ENCODE data around the gene ARMH2. TPM values are rescaled to one million over a fixed set of nuclear protein-coding genes. Genes with fewer than 3 reads are reported as not detected.

ARMH2 gene
- total and polyA plus RNA-seq, 2 experiments from 2014 or later = not detected

DNA sequence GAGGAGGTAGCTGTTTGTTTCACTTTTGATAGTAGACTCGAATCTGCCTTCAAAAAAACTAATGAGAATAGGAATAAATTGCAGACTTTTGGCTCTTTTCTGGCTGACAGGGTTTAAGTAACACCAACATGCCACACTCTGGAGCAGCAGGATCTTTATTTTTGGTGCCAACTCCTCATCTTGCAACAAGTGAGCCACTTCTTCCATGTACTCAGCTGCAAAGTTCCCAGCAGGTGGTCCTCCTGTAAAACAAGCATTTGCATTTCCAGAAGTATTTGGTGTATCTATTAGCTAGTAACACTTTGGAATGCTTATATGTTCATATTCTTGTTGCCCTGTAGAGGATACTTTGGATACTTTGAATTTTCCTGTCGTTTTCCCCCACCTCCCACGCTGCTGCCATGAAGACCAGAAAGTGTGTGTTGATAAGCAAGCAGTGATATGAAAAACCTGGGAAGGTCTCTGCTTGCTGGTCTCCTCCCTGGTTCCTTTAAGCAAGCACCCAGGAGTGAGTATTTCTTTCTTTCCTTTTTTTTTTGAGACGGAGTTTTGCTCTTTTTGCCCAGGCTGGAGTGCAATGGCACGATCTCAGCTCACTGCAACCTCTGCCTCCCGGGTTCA, 1.0 kb downstream of the ARMH2 start:
- no peak overlapping the region for H3K27ac Mint-ChIP-seq
- Histone ChIP-seq H3K36me3 (ENCODE audit: insufficient read depth) (no peaks in the 10 kb centered on the region), H3F3A (replicated peaks; ENCODE audit: low read depth) (no peaks in the 10 kb centered on the region), H3K4me3 (no peak overlapping the region), H3K79me2 (replicated peaks; ENCODE audit: insufficient read depth) (no peaks in the 10 kb centered on the region), H3K9me2 (ENCODE audit: insufficient read depth) (no peaks in the 10 kb centered on the region), H3K4me2 (no peak overlapping the region), H3K4me1 (ENCODE audit: insufficient read depth) (0 out of 2 replicates have a peak, but pooled peaks cover 8% of the 10 kb centered on the region), H3K27me3 (ENCODE audit: insufficient read depth) (no peaks in the 10 kb centered on the region), H4K20me1 (replicated peaks; ENCODE audit: insufficient read depth) (no peaks in the 10 kb centered on the region), H3K27ac (ENCODE audit: low read depth) (no peak overlapping the region), H2AFZ (peak overlapping the region; percentile 45; the same call in 1 of the 2 replicates)
- no peaks in the 10 kb centered on the region for H3K36me3 Mint-ChIP-seq (ENCODE audit: low read depth)
- peaks cover 13% of the 10 kb centered on the region; the same call in 2 of the 3 replicates for H3K4me1 Mint-ChIP-seq
- peaks cover 4% of the 10 kb centered on the region for H3K27me3 Mint-ChIP-seq (ENCODE audit: insufficient read depth, low read depth, poor library complexity)
- no peak for ATAC-seq
- DNase-seq (ENCODE audit: low spot score) = peak; percentile 36
- no peaks in the 10 kb centered on the region; the same call in 2 of the 3 replicates for H3K9me3 Mint-ChIP-seq
- H3K4me3 Mint-ChIP-seq = no peak overlapping the region
- TF ChIP-seq STAT1 (IDR thresholded peaks at IDR 0.05; ENCODE audit: unreplicated experiment) (no peak), POLR2AphosphoS5 (IDR thresholded peaks at IDR 0.05; ENCODE audit: low read depth) (no peak), REST (IDR thresholded peaks at IDR 0.05; ENCODE audit: unreplicated experiment) (no peak), ZNF331 (CRISPR knock-in tag; IDR thresholded peaks at IDR 0.05; ENCODE audit: low read depth) (no peak), JUNB (IDR thresholded peaks at IDR 0.05; ENCODE audit: unreplicated experiment) (no peak), NANOG (IDR thresholded peaks at IDR 0.05; ENCODE audit: borderline replicate concordance) (no peak), ZNF114 (CRISPR knock-in tag; IDR thresholded peaks at IDR 0.05) (no peak), CREB1 (CRISPR knock-in tag; IDR thresholded peaks at IDR 0.05; ENCODE audit: low read depth) (no peak), EZH2phosphoT487 (IDR thresholded peaks at IDR 0.05; ENCODE audit: unreplicated experiment) (no peak)
- TF ChIP-seq, protein P1, sequence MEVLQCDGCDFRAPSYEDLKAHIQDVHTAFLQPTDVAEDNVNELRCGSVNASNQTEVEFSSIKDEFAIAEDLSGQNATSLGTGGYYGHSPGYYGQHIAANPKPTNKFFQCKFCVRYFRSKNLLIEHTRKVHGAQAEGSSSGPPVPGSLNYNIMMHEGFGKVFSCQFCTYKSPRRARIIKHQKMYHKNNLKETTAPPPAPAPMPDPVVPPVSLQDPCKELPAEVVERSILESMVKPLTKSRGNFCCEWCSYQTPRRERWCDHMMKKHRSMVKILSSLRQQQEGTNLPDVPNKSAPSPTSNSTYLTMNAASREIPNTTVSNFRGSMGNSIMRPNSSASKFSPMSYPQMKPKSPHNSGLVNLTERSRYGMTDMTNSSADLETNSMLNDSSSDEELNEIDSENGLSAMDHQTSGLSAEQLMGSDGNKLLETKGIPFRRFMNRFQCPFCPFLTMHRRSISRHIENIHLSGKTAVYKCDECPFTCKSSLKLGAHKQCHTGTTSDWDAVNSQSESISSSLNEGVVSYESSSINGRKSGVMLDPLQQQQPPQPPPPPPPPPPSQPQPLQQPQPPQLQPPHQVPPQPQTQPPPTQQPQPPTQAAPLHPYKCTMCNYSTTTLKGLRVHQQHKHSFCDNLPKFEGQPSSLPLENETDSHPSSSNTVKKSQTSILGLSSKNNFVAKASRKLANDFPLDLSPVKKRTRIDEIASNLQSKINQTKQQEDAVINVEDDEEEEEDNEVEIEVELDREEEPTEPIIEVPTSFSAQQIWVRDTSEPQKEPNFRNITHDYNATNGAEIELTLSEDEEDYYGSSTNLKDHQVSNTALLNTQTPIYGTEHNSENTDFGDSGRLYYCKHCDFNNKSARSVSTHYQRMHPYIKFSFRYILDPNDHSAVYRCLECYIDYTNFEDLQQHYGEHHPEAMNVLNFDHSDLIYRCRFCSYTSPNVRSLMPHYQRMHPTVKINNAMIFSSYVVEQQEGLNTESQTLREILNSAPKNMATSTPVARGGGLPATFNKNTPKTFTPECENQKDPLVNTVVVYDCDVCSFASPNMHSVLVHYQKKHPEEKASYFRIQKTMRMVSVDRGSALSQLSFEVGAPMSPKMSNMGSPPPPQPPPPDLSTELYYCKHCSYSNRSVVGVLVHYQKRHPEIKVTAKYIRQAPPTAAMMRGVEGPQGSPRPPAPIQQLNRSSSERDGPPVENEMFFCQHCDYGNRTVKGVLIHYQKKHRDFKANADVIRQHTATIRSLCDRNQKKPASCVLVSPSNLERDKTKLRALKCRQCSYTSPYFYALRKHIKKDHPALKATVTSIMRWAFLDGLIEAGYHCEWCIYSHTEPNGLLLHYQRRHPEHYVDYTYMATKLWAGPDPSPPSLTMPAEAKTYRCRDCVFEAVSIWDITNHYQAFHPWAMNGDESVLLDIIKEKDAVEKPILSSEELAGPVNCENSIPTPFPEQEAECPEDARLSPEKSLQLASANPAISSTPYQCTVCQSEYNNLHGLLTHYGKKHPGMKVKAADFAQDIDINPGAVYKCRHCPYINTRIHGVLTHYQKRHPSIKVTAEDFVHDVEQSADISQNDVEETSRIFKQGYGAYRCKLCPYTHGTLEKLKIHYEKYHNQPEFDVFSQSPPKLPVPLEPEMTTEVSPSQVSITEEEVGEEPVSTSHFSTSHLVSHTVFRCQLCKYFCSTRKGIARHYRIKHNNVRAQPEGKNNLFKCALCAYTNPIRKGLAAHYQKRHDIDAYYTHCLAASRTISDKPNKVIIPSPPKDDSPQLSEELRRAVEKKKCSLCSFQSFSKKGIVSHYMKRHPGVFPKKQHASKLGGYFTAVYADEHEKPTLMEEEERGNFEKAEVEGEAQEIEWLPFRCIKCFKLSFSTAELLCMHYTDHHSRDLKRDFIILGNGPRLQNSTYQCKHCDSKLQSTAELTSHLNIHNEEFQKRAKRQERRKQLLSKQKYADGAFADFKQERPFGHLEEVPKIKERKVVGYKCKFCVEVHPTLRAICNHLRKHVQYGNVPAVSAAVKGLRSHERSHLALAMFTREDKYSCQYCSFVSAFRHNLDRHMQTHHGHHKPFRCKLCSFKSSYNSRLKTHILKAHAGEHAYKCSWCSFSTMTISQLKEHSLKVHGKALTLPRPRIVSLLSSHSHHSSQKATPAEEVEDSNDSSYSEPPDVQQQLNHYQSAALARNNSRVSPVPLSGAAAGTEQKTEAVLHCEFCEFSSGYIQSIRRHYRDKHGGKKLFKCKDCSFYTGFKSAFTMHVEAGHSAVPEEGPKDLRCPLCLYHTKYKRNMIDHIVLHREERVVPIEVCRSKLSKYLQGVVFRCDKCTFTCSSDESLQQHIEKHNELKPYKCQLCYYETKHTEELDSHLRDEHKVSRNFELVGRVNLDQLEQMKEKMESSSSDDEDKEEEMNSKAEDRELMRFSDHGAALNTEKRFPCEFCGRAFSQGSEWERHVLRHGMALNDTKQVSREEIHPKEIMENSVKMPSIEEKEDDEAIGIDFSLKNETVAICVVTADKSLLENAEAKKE (CRISPR knock-in tag; IDR thresholded peaks at IDR 0.05) = no peak
- TF ChIP-seq, protein P2, sequence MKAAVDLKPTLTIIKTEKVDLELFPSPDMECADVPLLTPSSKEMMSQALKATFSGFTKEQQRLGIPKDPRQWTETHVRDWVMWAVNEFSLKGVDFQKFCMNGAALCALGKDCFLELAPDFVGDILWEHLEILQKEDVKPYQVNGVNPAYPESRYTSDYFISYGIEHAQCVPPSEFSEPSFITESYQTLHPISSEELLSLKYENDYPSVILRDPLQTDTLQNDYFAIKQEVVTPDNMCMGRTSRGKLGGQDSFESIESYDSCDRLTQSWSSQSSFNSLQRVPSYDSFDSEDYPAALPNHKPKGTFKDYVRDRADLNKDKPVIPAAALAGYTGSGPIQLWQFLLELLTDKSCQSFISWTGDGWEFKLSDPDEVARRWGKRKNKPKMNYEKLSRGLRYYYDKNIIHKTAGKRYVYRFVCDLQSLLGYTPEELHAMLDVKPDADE (IDR thresholded peaks at IDR 0.05) = no peak

All from GM23338 (cell line).